ENCODE data around the gene CTSW. TPM values are rescaled to one million over a fixed set of nuclear protein-coding genes. Genes with fewer than 3 reads are reported as not detected.
A peak's percentile ranks its signal among the peaks of the same experiment; 100 is the strongest.

The CTSW gene
- total RNA-seq, 1 experiment from 2014 or later = not detected

DNA sequence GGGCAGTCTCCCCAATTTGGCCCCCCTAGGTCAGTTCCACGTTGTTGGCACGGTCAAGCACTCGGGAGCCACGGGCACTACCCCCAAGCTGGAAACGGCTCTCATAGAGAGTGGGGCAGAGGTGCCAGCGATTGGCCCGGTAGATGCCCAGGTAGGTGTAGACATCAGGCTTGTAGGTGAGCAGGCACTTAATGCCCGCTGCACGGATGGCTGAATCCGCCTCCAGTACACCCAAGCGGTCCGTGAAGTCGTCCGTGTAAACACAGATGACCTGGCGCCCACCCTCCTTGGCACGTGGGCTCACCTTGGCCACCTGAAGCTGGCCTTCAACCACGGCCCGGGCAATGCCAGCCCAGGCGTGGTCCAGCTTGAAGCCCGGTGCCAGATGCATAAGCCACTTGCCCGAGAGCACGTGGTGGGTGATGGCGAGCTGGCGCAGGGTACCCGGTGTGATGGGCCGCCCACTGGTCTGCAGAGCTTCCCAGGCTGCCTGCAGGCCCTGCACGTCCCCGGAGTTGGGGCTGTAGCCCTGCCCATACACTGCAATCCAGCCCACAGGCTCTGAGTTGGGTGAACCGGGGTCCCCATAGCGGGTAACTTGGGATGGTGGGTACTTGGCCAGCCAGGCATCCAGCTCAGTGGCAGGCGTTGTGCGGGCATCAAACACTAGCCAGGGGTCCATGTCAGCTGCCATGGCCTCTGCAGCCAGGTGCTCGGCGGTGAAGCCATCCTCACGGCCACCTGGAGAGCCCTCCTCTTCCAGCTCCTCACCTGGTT lies 38.0 kb downstream of the CTSW start:
- H3K27me3 ChIP-seq (replicated peaks; ENCODE audit: control insufficient read depth, insufficient read depth, low read length) = no peaks in the 10 kb centered on the region
- peak overlapping the region; percentile 68 for H3K27ac Mint-ChIP-seq (ENCODE audit: unreplicated experiment)
- H3K4me3 Mint-ChIP-seq (ENCODE audit: unreplicated experiment) = peak overlapping the region; percentile 90
- H3K9me3 ChIP-seq = no peaks in the 10 kb centered on the region
- ChIA-PET CTCF (interaction anchor here (1.6 kb wide), 1 partner anchor 29 kb away, joined by 8 read pairs; the partner anchor contains the start of gene FIBP), POLR2A (interaction anchor here (0.5 to 0.6 kb wide), 2 partner anchors 16 to 29 kb away, joined by 3 to 5 read pairs; partner anchors contain the start of gene FIBP)
- BruUV-seq (replicated peaks) = no TSS peak
- no peaks in the 10 kb centered on the region; the same call in 1 of the 2 replicates for H3K36me3 ChIP-seq (ENCODE audit: control insufficient read depth, insufficient read depth, low read length)
- no peak for DNase-seq
- H3K27me3 Mint-ChIP-seq (ENCODE audit: insufficient read depth, unreplicated experiment) = no peaks in the 10 kb centered on the region
- H3K4me1 Mint-ChIP-seq (ENCODE audit: low read depth, unreplicated experiment) = no peaks in the 10 kb centered on the region
- no peaks in the 10 kb centered on the region for H3K9me3 Mint-ChIP-seq (ENCODE audit: unreplicated experiment)
- H3K4me3 ChIP-seq (ENCODE audit: low read depth, low read length) = peak overlapping the region; percentile 84
- H3K4me1 ChIP-seq = peaks cover 15% of the 10 kb centered on the region
- H3K36me3 Mint-ChIP-seq (ENCODE audit: insufficient read depth, unreplicated experiment) = peaks cover 19% of the 10 kb centered on the region
- TF ChIP-seq, protein P1, sequence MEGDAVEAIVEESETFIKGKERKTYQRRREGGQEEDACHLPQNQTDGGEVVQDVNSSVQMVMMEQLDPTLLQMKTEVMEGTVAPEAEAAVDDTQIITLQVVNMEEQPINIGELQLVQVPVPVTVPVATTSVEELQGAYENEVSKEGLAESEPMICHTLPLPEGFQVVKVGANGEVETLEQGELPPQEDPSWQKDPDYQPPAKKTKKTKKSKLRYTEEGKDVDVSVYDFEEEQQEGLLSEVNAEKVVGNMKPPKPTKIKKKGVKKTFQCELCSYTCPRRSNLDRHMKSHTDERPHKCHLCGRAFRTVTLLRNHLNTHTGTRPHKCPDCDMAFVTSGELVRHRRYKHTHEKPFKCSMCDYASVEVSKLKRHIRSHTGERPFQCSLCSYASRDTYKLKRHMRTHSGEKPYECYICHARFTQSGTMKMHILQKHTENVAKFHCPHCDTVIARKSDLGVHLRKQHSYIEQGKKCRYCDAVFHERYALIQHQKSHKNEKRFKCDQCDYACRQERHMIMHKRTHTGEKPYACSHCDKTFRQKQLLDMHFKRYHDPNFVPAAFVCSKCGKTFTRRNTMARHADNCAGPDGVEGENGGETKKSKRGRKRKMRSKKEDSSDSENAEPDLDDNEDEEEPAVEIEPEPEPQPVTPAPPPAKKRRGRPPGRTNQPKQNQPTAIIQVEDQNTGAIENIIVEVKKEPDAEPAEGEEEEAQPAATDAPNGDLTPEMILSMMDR (IDR thresholded peaks at IDR 0.05; ENCODE audit: insufficient read depth in 1 of 2, low read depth in 1 of 2, low read length in 1 of 2, severe bottlenecking in 1 of 2, unreplicated experiment in 1 of 2) = no peak
- intact Hi-C loops (cut with micrococcal nuclease; ENCODE audit: unreplicated experiment) = loop anchor here (2.0 to 5.0 kb wide), 2 partner anchors 27 to 45 kb away; partner anchors contain the start of genes CCDC85B and SART1

DNA sequence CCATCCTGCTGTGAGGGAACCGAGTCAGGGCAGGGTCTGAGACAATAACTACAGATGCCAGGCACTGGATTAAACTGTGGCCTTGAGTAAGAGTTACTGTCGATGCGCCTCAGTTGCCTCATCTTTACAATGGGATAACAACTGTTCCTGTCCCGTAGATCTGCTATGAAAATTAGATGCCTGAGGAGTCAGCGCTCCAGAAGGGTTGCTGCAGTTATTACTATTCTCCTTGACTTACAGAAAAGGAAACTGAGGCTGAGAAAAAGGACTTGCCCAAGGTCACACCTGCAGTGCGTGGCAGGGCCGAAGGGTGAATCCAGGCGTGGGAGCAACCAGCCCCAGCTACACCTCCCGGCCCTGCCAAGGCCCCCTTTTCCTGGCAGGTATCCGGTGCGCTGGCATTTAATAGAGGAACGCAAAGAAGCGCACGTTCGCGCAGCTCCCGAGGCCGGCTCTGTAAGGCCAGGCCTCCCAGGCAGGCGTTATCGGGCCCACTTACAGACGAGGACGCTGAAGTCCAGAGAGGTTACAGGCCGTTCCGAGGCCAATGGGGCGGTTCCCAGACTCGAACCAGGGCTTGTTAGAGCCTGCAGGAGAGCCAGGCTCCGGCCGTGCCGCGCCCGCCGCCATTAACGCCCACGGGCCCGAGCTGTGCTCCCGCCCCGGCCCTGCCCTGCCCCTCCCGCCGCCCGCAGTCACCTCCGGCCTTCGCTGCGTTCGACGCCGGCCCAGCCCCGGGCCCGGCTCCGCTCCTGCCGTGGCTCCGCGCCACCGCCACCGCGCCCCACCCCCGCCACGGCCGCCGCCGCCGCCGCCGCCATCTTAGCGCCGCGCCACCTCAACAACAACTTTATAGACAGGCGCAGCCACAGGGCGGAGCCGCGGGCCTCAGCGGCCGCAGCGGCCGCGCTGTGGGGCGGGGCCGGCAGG lies 38.8 kb downstream of the CTSW start, which contains the start of gene C11orf68:
C11orf68 (minus strand) TSS at position 852 of the 930 bp plus-strand sequence; CDS start at position 821, 31 bp downstream.
- H3K4me1 Mint-ChIP-seq (ENCODE audit: low read depth, unreplicated experiment) = no peaks in the 10 kb centered on the region
- POLR2A ChIA-PET = interaction anchor here (0.5 kb wide), 1 partner anchor 30 kb away, joined by 5 read pairs; the partner anchor contains the start of gene FIBP
- CTCF ChIA-PET = interaction anchor here (1.6 kb wide), 1 partner anchor 30 kb away, joined by 8 read pairs; the partner anchor contains the start of gene FIBP
- Histone ChIP-seq H3K27me3 (replicated peaks; ENCODE audit: control insufficient read depth, insufficient read depth, low read length) (no peaks in the 10 kb centered on the region), H3K4me1 (peaks cover 15% of the 10 kb centered on the region), H3K4me3 (ENCODE audit: low read depth, low read length) (peak within 1 kb of the TSS; percentile 95), H3K36me3 (ENCODE audit: control insufficient read depth, insufficient read depth, low read length) (no peaks in the 10 kb centered on the region; the same call in 1 of the 2 replicates), H3K9me3 (no peaks in the 10 kb centered on the region)
- H3K36me3 Mint-ChIP-seq (ENCODE audit: insufficient read depth, unreplicated experiment) = peaks cover 19% of the 10 kb centered on the region
- no peak for DNase-seq
- peak within 1 kb of the TSS; percentile 75 for H3K27ac Mint-ChIP-seq (ENCODE audit: unreplicated experiment)
- H3K27me3 Mint-ChIP-seq (ENCODE audit: insufficient read depth, unreplicated experiment) = no peaks in the 10 kb centered on the region
- TF ChIP-seq, protein P1 (IDR thresholded peaks at IDR 0.05; ENCODE audit: insufficient read depth in 1 of 2, low read depth in 1 of 2, low read length in 1 of 2, severe bottlenecking in 1 of 2, unreplicated experiment in 1 of 2) = no peak
- BruUV-seq (replicated peaks) = TSS peak; percentile 42
- no peaks in the 10 kb centered on the region for H3K9me3 Mint-ChIP-seq (ENCODE audit: unreplicated experiment)
- peak within 1 kb of the TSS; percentile 90 for H3K4me3 Mint-ChIP-seq (ENCODE audit: unreplicated experiment)
- intact Hi-C loops (cut with micrococcal nuclease; ENCODE audit: unreplicated experiment) = loop anchor here (2.0 to 5.0 kb wide), 2 partner anchors 28 to 44 kb away; partner anchors contain the start of genes CCDC85B and SART1

All from Caco-2 (cell line).